AG04450 (cell line): Measurements from ENCODE around the gene ACTR3. TPM values are rescaled to one million over a fixed set of nuclear protein-coding genes. Genes with fewer than 3 reads are reported as not detected.

Experiments used
- CTCF ChIA-PET: fragments of 300-600, 350-600 bp; formaldehyde crosslinking; extraction: SDS; loops from one replicate; lab custom pipeline; 2022; ENCODE audit warnings: antibody characterized with exemption, inconsistent platforms; lab: Charles Lee
- POLR2A ChIA-PET: fragments of 350-600 bp; formaldehyde crosslinking; extraction: SDS; loops from one replicate; lab custom pipeline; 2021; ENCODE audit warnings: antibody characterized with exemption, inconsistent platforms; lab: Yijun Ruan, JAX
- DNase-seq: peaks from one replicate; pipeline ENCODE4 v3.0.0-alpha.2; 2011; ENCODE audit warnings: low read depth, low spot score
- H3K27ac ChIP-seq: one replicate; pipeline ENCODE4 v1.5.1; 2012; ENCODE audit warnings: low read depth, low read length, control low read depth
- H3K27me3 ChIP-seq: one replicate; pipeline ENCODE4 v1.6.0; 2012; ENCODE audit warnings: low read length; ENCODE audit not compliant: control insufficient read depth, insufficient read depth
- H3K4me3 ChIP-seq: 2 replicates; pipeline ENCODE4 v1.5.1; 2011; ENCODE audit warnings: mild to moderate bottlenecking, low read depth, low read length, control low read depth
- H3K9me3 ChIP-seq: 2 replicates; pipeline ENCODE4 v1.5.1; 2012; ENCODE audit warnings: low read length; ENCODE audit not compliant: control insufficient read depth, insufficient read depth
- polyA plus RNA-seq: library from polyadenylated mRNA; depleted of rRNA; stranded (reverse); fragments of >200 nt; gene quantifications from 2 replicates; pipeline ENCODE4 v1.2.3, GENCODE V29; 2011; rRNA removed
- small RNA-seq: library from RNA; depleted of rRNA; stranded (forward); fragments of <200 nt; gene quantifications from one replicate; pipeline ENCODE3, GENCODE V24; 2012; ENCODE audit warnings: low read depth; ENCODE audit not compliant: insufficient read length
- TF ChIP-seq, protein P1 (sequence below): IDR thresholded peaks from 2 replicates; pipeline ENCODE4 v1.5.1; 2011; ENCODE audit warnings: low read depth, low read length, control low read depth, inconsistent platforms

ACTR3 gene
- polyA plus RNA-seq, 1 experiment, result 536 TPM

DNA sequence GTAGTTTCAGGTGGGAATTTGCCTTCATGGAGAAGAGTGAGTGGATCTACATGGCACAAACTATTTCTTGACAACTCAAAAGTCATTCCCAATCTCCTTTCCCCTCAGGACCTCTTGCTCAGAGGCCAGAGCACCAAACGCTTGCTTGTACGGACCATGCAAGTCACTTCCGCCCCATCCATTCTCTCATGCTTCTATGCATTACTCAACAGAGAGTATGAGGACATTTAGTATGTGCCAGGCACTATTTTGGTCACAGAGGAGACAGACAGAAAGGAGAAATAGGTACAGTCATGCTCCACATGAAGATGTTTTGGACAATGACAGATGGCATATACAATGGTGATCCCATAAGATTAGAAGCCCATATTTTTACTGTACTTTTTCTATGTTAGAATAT lies 117.5 kb downstream of the ACTR3 start:
- no peak for DNase-seq
- H3K27me3 ChIP-seq, result peaks cover 3% of the 10 kb centered on the region
- no peak overlapping the region for H3K4me3 ChIP-seq
- H3K27ac ChIP-seq, result no peak overlapping the region
- ChIA-PET CTCF (no interaction called here), POLR2A (no interaction called here)
- TF ChIP-seq, protein P1, sequence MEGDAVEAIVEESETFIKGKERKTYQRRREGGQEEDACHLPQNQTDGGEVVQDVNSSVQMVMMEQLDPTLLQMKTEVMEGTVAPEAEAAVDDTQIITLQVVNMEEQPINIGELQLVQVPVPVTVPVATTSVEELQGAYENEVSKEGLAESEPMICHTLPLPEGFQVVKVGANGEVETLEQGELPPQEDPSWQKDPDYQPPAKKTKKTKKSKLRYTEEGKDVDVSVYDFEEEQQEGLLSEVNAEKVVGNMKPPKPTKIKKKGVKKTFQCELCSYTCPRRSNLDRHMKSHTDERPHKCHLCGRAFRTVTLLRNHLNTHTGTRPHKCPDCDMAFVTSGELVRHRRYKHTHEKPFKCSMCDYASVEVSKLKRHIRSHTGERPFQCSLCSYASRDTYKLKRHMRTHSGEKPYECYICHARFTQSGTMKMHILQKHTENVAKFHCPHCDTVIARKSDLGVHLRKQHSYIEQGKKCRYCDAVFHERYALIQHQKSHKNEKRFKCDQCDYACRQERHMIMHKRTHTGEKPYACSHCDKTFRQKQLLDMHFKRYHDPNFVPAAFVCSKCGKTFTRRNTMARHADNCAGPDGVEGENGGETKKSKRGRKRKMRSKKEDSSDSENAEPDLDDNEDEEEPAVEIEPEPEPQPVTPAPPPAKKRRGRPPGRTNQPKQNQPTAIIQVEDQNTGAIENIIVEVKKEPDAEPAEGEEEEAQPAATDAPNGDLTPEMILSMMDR, result no peak
- H3K9me3 ChIP-seq, result no peaks in the 10 kb centered on the region

DNA sequence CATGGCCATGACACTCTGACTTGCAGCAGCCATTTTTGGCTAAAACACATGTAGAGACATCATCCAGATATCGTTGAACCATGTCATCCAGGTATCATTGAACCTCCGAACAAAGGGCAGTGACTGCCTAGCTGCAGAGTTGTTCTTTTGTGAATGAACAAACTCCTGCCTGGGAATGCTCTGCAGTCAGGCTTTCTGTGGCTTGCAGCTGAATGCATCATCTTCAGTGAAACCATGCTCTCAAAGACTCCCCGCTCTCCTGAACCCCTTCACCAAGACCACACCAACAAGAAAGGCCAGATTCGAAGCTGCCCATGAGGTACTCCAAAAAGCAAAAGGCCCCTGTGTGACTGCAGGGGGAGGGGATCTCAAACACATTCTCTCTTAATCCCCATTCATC lies 118.8 kb downstream of the ACTR3 start:
- peaks cover 3% of the 10 kb centered on the region for H3K27me3 ChIP-seq
- TF ChIP-seq, protein P1, result no peak
- H3K27ac ChIP-seq, result no peak overlapping the region
- POLR2A ChIA-PET, result no interaction called here
- CTCF ChIA-PET, result no interaction called here
- H3K9me3 ChIP-seq, result no peaks in the 10 kb centered on the region
- no peak overlapping the region for H3K4me3 ChIP-seq
- no peak for DNase-seq

DNA sequence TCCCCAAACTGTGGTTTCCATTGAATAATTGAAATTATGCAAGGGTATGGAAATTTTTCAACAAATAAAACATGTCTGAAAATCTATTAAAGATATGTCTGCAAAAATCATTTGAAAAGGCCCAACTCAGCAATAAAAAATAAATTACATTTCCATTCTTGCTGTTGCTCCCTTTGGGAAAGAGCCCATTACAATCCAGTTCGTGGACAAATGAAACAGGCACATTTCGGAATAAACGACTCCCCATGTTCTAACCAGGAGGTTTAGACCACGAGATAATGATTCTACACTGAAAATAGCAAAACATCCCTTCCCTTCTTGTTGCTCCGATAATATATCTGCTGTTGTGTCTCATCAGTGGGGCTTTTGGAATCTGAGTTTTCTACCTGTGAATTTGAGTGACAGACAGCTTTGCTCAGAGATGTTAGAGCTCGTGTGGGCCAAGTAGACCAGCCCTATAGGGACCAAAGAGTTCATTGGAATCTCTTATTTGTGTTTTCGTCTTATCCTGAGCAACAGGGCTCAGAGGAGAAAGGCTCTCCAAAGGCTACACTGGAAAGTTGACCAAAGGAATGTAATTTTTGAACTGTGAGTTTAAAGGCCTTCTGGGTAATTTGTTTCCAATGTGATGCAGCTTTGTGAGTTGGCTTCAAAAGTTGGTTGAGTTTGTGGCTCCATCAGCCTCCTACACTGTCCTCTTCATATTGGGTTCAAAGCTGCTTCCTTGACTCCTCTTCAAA lies 119.5 kb downstream of the ACTR3 start:
- peaks cover 3% of the 10 kb centered on the region for H3K27me3 ChIP-seq
- TF ChIP-seq, protein P1, result no peak
- no peak overlapping the region for H3K4me3 ChIP-seq
- ChIA-PET CTCF (no interaction called here), POLR2A (no interaction called here)
- no peaks in the 10 kb centered on the region for H3K9me3 ChIP-seq
- no peak overlapping the region for H3K27ac ChIP-seq
- no peak for DNase-seq

GRCh38 chr2:114010001-114010400 lies 120.1 kb downstream of the ACTR3 start:
- H3K27me3 ChIP-seq, result peaks cover 2% of the 10 kb centered on the region
- no peak for DNase-seq
- POLR2A ChIA-PET, result no interaction called here
- H3K27ac ChIP-seq, result no peak overlapping the region
- CTCF ChIA-PET, result no interaction called here
- no peaks in the 10 kb centered on the region for H3K9me3 ChIP-seq
- no peak overlapping the region for H3K4me3 ChIP-seq
- TF ChIP-seq, protein P1, result no peak

- H3K27ac ChIP-seq, result no peak overlapping the region
- ChIA-PET CTCF (no interaction called here), POLR2A (no interaction called here)
- DNase-seq, result no peak
- TF ChIP-seq, protein P1, result no peak
- no peaks in the 10 kb centered on the region for H3K9me3 ChIP-seq
- H3K4me3 ChIP-seq, result no peak overlapping the region
- peaks cover 2% of the 10 kb centered on the region for H3K27me3 ChIP-seq
Measured at GRCh38 chr2:114011713-114012112, 121.8 kb downstream of the ACTR3 start.

Small RNA genes lying within 50 kb of the gene (small RNA-seq; reads per million reads assigned to genes)
- gene RF00012, result not detected

Other genes with a start within 250 kb of the ACTR3 start
- 67.2 and 91.0 TPM in 2 replicates for gene SLC35F5, start 133.4 kb upstream of the ACTR3 start, polyA plus RNA-seq